ENCODE data around the gene FTO. TPM values are rescaled to one million over a fixed set of nuclear protein-coding genes. Genes with fewer than 3 reads are reported as not detected.

The FTO gene
- total RNA-seq, 1 experiment from 2014 or later = 118 TPM

DNA sequence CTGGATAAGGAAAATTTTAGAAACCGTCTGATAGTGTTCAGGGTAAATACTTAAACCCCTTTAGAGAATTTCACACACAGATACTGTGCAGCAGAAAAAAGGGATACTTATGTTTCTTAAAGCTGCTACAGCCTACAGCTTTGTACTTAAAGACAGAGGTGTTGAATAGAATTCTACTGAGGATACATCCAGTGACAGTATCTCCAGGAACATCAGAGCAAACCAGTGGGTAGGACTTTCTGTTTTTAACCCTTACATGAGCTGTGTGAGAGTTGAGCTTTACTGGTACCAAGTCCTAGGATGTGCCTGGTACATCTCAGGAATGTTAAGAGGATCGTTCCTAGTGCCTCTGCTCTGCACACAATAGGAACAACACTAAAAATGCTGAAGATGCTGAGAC lies 191.5 kb downstream of the FTO start:
- no peak for DNase-seq (ENCODE audit: low read depth)

DNA sequence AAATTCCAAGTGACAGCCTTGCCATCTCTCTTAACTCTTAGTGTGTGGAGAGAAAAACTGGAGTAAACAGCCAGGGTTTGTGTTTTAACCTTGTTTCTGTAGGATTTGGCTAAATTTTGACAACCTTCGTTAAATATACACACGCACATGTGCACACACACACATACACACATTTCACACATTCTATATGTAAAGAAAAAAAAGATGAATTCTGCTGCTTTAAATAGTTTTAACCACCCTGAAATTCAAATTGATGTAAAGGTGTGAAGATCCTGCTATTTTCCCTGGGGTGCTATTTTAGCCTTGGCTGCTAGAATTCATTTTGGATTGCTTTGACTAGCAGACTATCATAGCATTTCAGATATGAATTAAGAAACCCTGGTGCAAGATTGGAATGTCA lies 191.9 kb downstream of the FTO start:
- DNase-seq (ENCODE audit: low read depth) = no peak

DNA sequence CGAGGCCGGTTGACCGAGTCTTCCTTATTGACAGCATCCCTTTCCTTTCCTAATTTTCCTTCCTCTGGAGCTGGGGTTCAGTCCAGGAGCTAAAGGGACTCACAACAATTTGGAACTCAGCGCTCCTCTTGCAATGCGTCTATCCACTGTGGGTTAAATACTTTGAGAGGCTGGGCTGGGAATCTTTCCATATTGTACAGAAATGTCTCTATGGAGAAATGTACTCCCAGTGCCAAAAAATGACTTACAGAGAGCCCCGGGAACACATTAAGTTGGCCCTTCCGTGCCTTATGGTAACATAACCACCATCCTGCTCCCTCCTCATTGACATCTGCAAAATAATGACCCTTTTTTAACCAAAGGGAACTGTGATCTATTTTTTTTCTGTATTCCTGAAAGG lies 192.8 kb downstream of the FTO start:
- no peak for DNase-seq (ENCODE audit: low read depth)

DNA sequence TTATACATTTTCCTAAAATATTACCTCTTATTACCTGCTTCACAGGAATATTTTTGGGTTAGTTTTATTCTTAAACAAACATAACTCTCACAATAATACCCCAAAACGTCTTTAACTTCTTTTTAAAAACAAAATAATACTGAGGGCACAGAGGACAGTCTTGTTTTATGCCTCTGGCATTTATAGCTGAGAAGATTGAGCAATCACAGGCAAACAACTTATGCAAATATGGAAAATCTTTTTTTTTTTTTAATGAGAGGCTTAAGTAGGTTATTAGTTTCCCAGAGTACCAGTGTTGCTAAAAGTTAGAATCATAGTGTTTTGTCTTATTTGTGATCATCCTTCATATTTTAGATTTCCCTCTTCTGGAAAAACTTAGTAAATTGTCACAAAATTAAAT lies 195.0 kb downstream of the FTO start:
- DNase-seq (ENCODE audit: low read depth) = no peak

DNA sequence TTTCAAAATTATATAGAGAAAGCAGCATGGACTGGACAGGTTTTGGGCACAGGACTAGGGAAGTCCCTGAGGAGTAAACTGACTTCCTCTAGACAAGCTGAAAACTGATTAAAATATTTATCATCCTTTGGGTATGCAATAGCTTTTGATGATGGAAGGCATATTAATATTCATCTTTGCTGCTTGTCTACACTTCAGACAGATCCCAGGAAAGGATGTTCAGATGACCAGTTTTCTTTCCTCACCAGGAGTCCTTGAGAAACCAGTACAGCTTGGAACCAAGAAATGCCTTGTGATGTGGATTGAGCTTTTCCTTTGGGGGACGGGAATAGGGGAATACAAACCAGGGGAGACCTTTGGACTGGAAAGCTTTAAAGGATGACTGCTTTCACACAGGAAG lies 195.5 kb downstream of the FTO start:
- DNase-seq (ENCODE audit: low read depth) = no peak

DNA sequence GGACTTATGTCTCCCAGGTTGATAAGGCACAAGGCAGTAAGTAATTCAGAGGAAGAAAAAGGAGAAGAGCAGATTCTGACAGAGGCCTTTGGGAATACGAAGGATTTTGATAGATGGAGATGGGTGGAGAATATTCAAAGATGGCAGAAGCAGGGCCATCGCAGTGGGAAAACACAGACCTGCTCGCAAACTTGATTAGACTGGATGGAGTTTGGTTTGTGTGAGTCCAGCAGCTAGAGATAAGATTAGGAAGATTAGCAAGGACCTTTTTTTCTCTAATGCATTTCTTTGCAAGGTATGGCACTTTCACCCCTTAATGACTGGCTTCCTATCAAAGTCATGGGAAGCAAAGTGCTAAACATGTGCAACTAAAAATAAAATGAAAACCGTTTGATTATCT lies 196.7 kb downstream of the FTO start:
- no peak for DNase-seq (ENCODE audit: low read depth)

DNA sequence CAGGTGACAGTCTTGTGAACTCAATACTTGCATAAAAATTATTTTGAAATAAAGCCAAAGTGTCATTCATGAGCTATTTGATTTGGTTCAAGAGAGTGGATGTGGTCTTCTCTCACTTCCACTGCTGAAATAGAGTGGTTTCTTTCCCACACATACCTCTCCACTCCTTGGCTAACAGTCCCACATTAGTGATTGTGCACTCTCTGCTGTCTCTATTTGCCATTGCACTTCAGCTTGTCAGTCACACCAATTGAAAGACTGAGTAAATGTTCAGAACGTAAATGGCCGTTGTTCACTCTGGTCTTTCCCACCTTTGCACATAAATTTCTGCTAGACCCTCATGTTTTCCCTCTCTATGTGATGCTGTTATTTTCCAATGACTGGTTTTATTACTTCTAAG lies 197.5 kb downstream of the FTO start:
- DNase-seq (ENCODE audit: low read depth) = no peak

DNA sequence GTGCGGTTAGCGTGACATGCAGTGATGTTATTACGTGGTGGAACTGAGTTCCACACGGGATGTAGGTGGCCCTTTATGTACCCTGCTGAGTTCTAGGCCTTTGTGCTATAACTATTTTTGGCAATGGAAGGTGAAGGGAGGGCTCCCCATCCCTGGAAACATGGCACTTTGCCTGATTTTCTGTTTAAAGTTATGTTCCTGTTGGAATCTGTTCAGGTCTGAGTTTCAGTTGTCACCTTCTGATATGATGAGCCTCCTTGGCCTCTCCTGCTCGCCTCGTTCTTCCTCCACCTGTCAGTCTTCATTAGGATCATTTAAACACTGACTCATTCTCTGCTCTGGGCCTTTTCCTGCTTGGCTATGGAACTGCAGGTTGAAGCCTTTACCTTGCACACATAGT lies 200.6 kb downstream of the FTO start:
- no peak for DNase-seq (ENCODE audit: low read depth)

DNA sequence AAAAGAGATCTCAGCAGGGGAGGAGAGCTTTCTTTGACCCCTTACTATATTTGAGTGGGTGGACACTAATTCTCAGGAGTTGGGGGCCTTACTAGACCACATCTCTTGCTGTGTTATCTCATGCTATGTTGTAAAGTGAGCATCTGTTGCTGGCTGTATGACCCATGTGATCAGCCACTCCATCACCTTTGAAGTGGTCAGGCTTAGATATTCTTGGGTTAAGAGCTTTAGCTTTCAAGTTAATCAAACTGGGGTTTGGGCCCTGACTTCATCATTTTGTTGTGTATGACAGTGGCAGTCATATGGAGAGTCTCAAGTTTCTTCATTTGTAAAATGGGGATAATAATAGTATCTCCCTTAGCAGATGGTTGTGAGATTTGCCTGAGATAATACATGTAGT lies 201.1 kb downstream of the FTO start:
- no peak for DNase-seq (ENCODE audit: low read depth)

DNA sequence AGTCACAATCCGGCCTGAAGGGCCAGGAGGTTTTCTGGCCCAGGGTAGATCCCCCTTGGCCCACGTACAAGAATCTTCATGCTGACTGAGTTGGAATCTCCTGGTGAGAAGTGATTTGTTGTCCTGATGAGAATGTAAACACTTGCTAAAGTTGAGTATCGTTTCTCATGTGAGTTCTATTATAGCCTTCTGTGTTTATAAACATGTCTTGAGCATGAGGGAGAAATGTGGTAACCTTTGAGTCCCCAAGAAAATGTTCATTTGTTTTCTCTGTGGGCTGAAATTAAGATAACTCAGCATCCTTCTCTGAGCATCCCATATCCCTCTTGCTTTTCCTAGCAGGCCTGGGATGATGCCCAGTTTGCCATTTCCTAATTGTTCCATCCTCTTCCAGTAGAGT lies 204.8 kb downstream of the FTO start:
- DNase-seq (ENCODE audit: low read depth) = no peak

DNA sequence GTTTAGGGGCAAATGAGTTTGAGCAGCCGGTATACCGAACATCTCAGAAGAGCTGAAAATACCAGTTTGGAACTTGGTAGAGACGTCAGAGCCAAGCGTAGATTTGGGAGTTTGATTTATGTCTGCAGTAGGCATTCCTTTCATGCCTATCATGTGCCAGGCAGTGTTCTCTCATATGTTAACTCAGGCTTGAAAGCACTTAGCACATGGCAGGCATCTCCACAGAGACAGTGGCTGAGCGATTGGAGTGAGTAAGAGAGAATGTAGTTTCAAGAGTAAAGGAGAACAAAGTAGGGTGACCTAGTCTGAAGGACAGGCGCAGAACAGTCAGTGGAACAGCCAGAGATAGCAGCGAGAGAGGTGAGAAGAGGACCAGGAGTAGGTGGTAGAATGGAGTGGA lies 207.0 kb downstream of the FTO start:
- no peak for DNase-seq (ENCODE audit: low read depth)

DNA sequence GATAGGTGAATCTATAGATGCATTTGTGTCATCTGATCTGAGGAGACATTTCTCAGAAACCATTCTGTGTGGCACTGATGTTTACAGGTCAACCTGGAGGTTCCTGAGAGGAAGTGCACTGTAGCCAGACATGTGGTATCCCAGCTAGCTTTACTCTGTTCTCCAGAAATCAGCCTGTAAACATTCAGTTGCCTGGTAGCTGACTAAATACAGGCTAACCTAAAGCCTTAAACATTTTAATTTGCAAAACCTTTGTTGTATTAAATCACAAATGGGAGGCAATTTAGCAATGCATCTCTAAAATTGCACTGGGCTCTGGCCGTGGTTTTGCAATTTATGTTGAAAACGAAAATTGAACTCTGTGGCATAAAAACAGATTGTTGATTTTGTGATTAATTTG lies 207.6 kb downstream of the FTO start:
- peak; percentile 21 for DNase-seq (ENCODE audit: low read depth)

DNA sequence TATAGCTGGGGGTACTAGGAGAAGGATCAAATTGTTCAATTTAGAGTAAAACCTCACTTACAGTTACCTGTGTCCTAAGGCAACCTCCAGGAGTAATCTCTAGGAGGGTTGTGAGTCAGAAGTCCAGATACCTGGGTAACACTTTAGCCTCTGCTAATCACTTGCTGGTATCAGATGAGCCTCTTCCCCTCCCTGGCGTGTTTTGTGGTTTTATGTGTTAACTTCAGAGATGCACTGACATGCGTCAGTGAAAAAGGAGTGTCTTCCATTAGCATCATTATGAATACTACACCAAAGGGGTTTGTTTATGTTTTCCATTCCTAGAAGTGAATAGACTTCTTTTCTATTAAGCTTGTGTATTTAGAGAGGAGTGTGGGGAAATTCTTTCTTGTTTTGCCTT lies 208.2 kb downstream of the FTO start:
- DNase-seq (ENCODE audit: low read depth) = no peak

DNA sequence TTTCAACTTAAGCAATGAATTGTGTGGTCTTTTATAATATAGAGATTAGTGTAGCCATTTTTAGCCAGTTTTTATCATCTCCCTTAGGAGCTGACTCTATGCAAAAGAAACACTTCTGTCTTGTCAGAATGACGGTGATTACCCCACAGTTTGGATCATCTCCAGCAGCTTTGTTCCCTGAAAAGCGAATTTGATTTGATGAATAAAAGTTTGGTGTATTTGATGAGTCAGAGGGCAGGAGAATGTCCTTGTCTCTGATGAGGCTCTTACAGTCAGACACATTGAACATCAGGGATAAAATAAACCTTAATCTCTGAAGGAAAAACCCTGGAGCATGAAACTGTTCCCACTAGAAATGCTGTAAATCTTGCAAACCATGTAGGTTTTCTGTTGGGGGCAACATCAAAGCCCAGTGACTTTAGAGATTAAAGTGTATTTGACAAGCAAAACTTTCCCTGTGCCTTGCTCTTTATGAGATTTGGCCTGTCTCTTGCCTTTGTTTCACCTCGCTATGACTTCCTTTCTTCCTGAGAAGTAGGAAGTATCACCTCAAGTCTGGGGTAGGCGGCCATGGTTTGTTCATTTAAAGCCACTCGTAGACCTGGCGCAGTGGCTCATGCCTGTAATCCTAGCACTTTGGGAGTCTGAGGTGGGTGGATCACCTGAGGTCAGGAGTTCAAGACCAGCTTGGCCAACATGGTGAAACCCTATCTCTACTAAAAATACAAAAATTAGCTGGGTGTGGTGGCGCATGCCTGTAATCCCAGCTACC lies 209.3 kb downstream of the FTO start:
- DNase-seq (ENCODE audit: low read depth) = peak; percentile 95

DNA sequence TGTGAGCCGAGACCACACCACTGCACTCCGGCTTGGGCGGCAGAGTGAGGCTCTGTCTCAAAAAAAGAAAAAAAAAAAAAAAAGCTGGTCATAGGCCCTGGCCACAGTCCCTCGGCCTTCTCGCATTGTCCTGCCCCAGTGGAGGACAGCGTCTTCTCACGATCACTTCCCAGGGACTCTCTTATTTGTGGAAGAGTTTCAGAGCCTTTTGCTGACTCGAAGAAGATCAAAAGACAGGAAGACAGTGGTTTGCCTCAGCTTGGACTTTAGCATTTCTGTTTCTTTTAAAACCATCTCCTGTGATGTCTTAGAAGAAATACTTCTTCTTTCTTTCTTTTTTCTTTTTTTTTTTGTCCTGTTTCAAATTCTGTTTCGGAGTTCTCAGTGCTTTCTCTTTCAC lies 210.0 kb downstream of the FTO start:
- no peak for DNase-seq (ENCODE audit: low read depth)

DNA sequence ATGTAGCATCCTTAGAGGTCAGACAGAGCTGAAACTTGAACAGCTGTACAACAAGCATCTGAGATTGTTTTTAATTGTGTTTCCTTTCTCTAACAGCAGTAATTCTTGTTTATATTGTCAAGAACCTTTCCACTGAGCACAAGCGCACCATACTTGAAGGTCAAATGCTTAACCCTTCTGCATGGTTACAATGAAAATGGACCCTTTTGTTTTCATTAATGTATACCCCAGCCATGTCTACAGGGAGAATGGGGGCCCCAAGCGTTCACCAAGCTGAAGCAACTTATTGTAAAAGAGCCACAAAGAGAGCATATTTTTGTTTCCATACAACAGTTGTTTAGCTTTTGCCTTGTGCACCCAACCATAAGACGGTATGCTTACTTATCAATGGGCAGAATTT lies 210.8 kb downstream of the FTO start:
- DNase-seq (ENCODE audit: low read depth) = no peak

DNA sequence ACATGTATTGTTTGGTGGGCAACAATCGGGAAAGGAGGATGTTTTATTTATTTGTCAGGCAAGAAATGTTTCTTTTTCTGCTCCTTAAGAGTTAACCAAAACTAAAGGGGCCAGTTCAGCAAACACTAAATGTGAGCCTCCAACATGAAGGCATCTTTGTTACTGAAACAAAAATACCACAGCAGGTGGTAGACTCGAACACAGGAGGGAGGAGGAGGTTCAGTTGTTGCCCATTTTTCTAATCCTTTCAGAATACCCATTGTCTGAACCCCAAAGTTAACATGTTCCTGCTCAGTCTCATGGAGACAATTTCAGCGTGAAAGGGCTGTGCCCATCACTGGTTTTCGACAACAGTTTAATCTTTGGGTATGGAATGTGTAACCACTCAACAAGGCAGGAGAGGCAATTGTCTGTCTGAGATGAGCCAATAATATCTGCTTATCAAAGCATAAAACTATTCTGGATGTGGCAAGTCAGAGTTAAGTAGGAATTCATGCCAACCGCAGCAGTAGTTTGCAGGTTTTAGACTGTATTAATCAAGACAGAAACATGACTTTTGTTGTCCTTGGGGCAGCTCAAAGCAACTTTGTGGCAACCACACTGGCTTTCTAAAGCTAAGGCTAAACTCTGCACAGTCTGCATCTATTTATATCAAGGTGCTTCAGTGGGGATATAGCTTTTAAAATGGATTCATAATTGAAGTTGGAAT lies 211.7 kb downstream of the FTO start:
- peak; percentile 57 for DNase-seq (ENCODE audit: low read depth)

DNA sequence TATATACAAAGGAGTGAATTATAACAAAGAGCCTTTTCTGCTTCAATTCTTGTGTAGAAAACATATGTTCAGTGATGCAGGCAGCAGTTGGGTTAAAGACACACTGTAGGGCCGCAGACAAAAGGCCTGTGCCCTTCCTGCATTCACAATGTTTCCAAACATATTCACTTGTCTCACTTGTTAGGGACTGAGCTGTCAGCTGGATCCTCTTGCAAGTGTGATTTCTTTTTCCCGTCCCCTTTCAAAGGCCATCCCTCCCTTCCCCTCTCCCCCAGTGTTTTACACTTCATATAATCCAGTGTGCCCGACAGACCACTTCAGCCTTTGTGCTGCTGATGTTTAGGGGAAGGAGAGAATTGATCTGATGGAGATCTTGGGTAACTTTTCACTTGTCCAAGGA lies 217.0 kb downstream of the FTO start:
- DNase-seq (ENCODE audit: low read depth) = no peak

DNA sequence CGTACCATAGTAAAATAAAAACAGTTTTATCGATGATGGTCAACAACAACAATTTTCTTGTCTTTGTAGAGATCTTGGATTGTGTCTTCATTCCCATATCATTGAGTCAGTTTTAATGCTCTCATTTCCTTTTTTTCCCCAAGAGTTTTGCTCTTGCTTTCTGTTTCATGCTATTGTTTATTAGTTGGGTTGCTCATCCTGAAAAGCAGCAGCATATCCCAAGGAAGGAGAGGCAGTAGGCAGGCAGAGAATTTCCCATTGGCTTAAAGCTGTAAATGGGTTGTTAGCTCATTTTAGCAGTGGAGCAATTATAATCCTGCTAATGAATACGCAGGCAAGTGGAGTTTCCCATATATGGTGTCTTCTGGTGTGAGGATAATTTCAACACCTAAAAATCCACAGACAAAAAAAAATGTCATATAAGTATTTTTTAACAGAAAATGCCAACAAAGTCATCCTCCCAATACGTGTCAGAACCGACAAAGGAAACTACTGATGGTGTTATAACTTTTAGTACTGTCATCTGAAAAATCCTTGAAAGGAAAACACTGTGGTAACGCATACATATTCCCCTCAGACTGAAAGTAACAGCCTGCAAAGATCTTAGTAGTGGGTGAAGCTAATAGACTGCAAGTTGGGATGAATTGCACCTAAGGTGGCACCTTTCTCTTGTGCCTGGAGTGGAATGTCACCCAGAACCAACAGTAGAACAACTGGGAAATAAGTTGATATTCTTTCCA lies 218.3 kb downstream of the FTO start:
- DNase-seq (ENCODE audit: low read depth) = no peak

DNA sequence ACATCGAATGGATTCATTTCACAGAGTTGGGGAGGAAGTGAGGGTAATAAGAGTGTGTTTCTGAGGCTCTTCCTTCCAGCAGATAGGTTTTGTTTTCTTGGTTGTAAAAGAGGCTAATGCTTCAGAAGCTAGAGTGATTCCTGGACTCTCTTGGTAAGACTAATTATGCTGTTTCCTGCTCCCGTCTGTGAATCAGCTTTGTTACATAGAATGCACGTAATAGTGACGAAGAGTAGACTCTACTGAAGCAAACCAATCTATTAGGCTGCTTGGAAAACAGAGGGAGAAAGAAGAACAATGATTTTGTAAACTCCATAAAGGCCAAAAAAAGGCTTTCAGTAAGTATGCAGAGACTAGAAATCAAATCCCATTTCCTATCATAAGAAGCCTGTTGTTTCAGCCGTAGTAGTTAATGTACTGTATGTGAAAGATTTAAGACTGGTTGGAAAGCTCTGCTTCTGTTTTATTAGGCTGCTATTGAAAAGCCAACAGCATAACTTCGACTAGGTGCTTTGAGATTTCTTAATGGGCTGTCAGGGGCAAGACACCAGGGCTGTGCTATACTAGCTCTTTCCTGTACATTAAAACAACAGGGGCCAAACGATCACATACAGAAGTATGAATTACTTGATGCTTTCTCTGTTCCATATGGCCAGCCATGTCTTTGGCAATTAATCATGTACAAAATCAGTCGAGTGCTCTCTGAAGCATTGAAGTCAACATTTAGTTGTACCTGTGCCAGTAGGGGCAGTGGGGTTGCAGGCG lies 219.0 kb downstream of the FTO start:
- no peak for DNase-seq (ENCODE audit: low read depth)

DNA sequence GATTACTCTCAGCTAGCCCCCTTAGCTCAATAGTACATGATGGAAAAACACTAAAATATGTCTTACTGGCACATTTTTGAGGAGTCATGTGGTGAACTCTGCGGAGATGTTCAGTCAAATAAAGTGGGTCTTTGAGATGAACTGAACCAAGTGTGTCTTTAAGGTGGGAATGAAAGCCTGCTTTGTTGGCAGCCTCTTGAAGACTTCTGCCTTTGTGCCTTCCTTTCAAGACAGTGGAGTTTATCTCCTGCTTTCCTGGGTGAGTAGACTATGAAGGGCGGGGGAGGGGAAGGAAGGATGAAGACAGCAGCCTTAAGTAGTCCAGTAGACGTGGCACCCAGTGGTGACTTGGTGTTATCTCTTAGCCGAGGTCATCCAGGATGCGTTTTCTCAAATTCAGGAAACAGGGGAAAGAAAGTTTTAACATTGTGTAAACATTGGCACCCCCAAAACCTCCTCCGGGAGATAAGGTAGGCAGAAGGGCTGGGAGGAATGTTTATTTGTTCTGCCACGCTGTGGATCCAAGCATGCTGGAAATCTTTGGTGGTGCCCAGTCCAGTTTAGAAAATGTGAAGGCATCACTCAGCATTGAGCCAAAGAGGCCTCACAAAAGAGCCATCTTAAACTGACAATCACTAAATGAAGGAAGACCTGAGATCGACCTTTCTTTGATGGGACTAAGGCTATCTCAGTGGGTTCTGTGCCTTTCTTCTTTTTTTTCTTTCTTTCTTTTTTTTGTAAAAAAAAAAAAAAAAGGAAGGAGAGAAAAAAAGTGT lies 220.6 kb downstream of the FTO start:
- DNase-seq (ENCODE audit: low read depth) = no peak
